Neural progenitor cell (in vitro differentiated cells): ENCODE measurements around the gene LIPC. TPM values are rescaled to one million over a fixed set of nuclear protein-coding genes. Genes with fewer than 3 reads are reported as not detected.

ENCODE experiments used
- DNase-seq: peaks from one replicate; pipeline ENCODE4 v3.0.0-alpha.2; 2016; ENCODE audit warnings: low spot score
- H2AFZ ChIP-seq: fragments of 200-600 bp; sonication (generic); replicated peaks from 2 replicates; pipeline ENCODE4 v1.6.1; 2016; ENCODE audit warnings: antibody characterized with exemption
- H3F3A ChIP-seq: fragments of 200-600 bp; sonication (generic); 2 replicates; pipeline ENCODE4 v1.6.1; 2016; ENCODE audit warnings: antibody characterized with exemption, low read depth
- H3K27ac ChIP-seq: fragments of 200-600 bp; sonication (generic); 2 replicates; pipeline ENCODE4 v1.5.1; 2016; ENCODE audit warnings: mild to moderate bottlenecking
- H3K27me3 ChIP-seq: fragments of 200-600 bp; sonication (generic); 2 replicates; pipeline ENCODE4 v1.6.1; 2016; ENCODE audit warnings: mild to moderate bottlenecking, moderate library complexity
- H3K36me3 ChIP-seq: fragments of 200-600 bp; sonication (generic); 2 replicates; pipeline ENCODE4 v1.5.1; 2016
- H3K4me1 ChIP-seq: fragments of 200-600 bp; sonication (generic); 2 replicates; pipeline ENCODE4 v1.6.1; 2016; ENCODE audit warnings: mixed run types
- H3K4me2 ChIP-seq: fragments of 200-600 bp; sonication (generic); 2 replicates; pipeline ENCODE4 v1.6.1; 2016
- H3K4me3 ChIP-seq: fragments of 200-600 bp; sonication (generic); 2 replicates; pipeline ENCODE4 v1.5.1; 2016
- H3K79me2 ChIP-seq: fragments of 200-600 bp; sonication (generic); 2 replicates; pipeline ENCODE4 v1.6.1; 2016; ENCODE audit warnings: low read depth
- H3K9ac ChIP-seq: fragments of 200-600 bp; sonication (generic); 2 replicates; pipeline ENCODE4 v1.6.1; 2016
- H3K9me3 ChIP-seq: fragments of 200-600 bp; sonication (generic); 2 replicates; pipeline ENCODE4 v1.5.1; 2016; ENCODE audit warnings: low read depth
- H4K20me1 ChIP-seq: fragments of 200-600 bp; sonication (generic); 2 replicates; pipeline ENCODE4 v1.6.1; 2016; ENCODE audit warnings: low read depth
- H3K27ac Mint-ChIP-seq: 3 replicates; pipeline ENCODE4 v1.8.0; 2021; ENCODE audit warnings: mixed read lengths
- H3K27me3 Mint-ChIP-seq: 2 replicates; pipeline ENCODE4 v1.8.0; 2022; ENCODE audit warnings: low read depth, mild to moderate bottlenecking, inconsistent platforms, moderate library complexity, mixed read lengths; ENCODE audit not compliant: insufficient read depth
- H3K36me3 Mint-ChIP-seq: 3 replicates; pipeline ENCODE4 v1.8.0; 2021; ENCODE audit warnings: mixed read lengths
- H3K4me1 Mint-ChIP-seq: 3 replicates; pipeline ENCODE4 v1.8.0; 2021; ENCODE audit warnings: mixed read lengths
- H3K4me3 Mint-ChIP-seq: 3 replicates; pipeline ENCODE4 v1.8.0; 2021; ENCODE audit warnings: mild to moderate bottlenecking, moderate library complexity, mixed read lengths
- H3K9me3 Mint-ChIP-seq: 3 replicates; pipeline ENCODE4 v1.8.0; 2020; ENCODE audit warnings: mixed read lengths
- CTCF ChIP-seq: fragments of 200-600 bp; sonication (generic); IDR thresholded peaks from 2 replicates; pipeline ENCODE4 v1.5.1; 2017; ENCODE audit warnings: antibody characterized with exemption, mild to moderate bottlenecking
- EZH2 ChIP-seq: fragments of 200-600 bp; sonication (generic); IDR thresholded peaks from 2 replicates; pipeline ENCODE4 v1.6.1; 2017; ENCODE audit warnings: antibody characterized with exemption, mild to moderate bottlenecking, moderate library complexity
- EZH2phosphoT487 ChIP-seq: fragments of 200-600 bp; sonication (generic); IDR thresholded peaks from 2 replicates; pipeline ENCODE4 v1.6.1; 2017; ENCODE audit warnings: antibody characterized with exemption
- total RNA-seq: library from RNA; depleted of rRNA; stranded (reverse); fragments of >200 nt; gene quantifications from 2 replicates; pipeline ENCODE4 v1.2.3, GENCODE V29; 2015; ENCODE audit warnings: low replicate concordance

The LIPC gene
- total RNA-seq, 1 donor from 2014 or later = not detected

DNA sequence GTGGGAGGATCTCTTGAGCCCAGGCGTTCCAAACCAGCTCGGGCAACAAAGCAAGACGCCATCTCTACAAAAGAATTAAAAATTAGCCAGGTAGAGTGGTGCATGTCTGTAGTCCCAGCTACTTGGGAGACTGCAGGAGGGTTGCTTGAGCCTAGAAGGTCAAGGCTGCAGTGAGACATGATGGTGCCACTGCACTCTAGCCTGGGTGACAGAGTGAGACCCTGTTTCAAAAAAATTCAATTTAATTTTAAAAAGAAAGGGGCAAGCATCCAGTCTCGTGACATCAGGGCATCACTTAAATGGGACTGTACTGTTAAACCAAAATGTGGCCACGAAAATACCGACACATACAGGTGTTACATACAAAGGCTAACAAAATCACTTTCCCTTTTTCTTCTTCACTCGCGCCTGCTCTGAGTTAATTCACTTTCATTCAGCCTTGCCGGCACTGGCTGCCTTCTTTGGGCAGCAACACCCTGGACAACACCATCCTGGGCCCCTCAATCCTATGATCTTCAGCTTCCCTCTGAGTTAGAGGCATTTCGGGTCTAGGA lies 121.7 kb downstream of the LIPC start:
- H3K9ac ChIP-seq = no peak overlapping the region
- H3K27me3 ChIP-seq = no peaks in the 10 kb centered on the region
- H3K27ac Mint-ChIP-seq = peak overlapping the region; percentile 64
- peaks cover 10% of the 10 kb centered on the region for H3K27me3 Mint-ChIP-seq
- H3K27ac ChIP-seq = no peak overlapping the region
- no peak overlapping the region for H3K4me3 Mint-ChIP-seq
- peaks cover 2% of the 10 kb centered on the region for H3K9me3 Mint-ChIP-seq
- no peak for TF ChIP-seq EZH2phosphoT487
- no peak for TF ChIP-seq EZH2
- no peak for TF ChIP-seq CTCF
- H2AFZ ChIP-seq = no peak overlapping the region
- H3K9me3 ChIP-seq = no peaks in the 10 kb centered on the region
- DNase-seq = no peak
- no peaks in the 10 kb centered on the region for H3K79me2 ChIP-seq
- H3K4me1 Mint-ChIP-seq = peaks cover 32% of the 10 kb centered on the region
- no peaks in the 10 kb centered on the region for H3K36me3 ChIP-seq
- no peaks in the 10 kb centered on the region for H4K20me1 ChIP-seq
- H3K4me3 ChIP-seq = no peak overlapping the region
- H3K4me1 ChIP-seq = peaks cover 10% of the 10 kb centered on the region
- H3K36me3 Mint-ChIP-seq = no peaks in the 10 kb centered on the region
- H3K4me2 ChIP-seq = no peak overlapping the region
- H3F3A ChIP-seq = no peaks in the 10 kb centered on the region

DNA sequence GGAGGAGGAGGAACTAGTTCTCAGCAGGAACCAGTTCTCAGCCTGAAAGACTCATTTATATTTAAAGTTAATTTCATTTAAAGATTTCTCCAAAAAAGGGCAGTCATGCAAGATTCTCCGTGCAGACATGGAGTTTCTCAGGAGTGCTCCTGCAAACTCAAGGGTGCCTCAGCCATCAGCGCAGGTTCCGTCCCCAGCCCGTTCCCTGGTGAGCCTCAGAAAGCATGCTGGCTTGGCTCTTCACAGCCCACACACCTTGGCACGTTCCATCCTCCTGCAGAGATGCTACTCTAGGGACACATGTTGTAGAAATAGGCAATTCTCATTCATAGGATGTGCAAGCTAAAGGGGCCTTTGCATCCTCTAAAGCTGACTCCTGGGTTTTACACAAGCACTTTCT lies 123.0 kb downstream of the LIPC start:
- no peak for TF ChIP-seq EZH2
- no peak for TF ChIP-seq EZH2phosphoT487
- peaks cover 8% of the 10 kb centered on the region for H3K27me3 Mint-ChIP-seq
- H3K9me3 Mint-ChIP-seq = peaks cover 2% of the 10 kb centered on the region

GRCh38 chr15:58555162-58556027 lies 123.6 kb downstream of the LIPC start:
- Histone ChIP-seq H3K4me2 (peak overlapping the region; percentile 44), H3K4me1 (peaks cover 10% of the 10 kb centered on the region), H3K27me3 (no peaks in the 10 kb centered on the region), H3K27ac (no peak overlapping the region), H3K9ac (no peak overlapping the region), H3K4me3 (no peak overlapping the region), H3K9me3 (no peaks in the 10 kb centered on the region), H3K79me2 (no peaks in the 10 kb centered on the region), H3F3A (no peaks in the 10 kb centered on the region), H4K20me1 (no peaks in the 10 kb centered on the region), H3K36me3 (no peaks in the 10 kb centered on the region), H2AFZ (peak overlapping the region; percentile 91)
- Mint-ChIP-seq H3K4me1 (peaks cover 32% of the 10 kb centered on the region), H3K36me3 (no peaks in the 10 kb centered on the region), H3K27me3 (peaks cover 8% of the 10 kb centered on the region), H3K27ac (peak overlapping the region; percentile 11), H3K4me3 (no peak overlapping the region), H3K9me3 (peaks cover 2% of the 10 kb centered on the region)
- DNase-seq = peak; percentile 45
- no peak for TF ChIP-seq EZH2phosphoT487
- peak; percentile 33 for TF ChIP-seq CTCF
- TF ChIP-seq EZH2 = no peak

More for the DNA sequence above, 123.0 kb downstream of the LIPC start:
- no peak overlapping the region for H3K9ac ChIP-seq
- no peak overlapping the region for H3K4me3 ChIP-seq
- H2AFZ ChIP-seq = no peak overlapping the region
- H3F3A ChIP-seq = no peaks in the 10 kb centered on the region
- H3K4me1 ChIP-seq = peaks cover 10% of the 10 kb centered on the region
- H3K79me2 ChIP-seq = no peaks in the 10 kb centered on the region
- no peaks in the 10 kb centered on the region for H3K9me3 ChIP-seq
- no peak for DNase-seq
- H3K27ac ChIP-seq = no peak overlapping the region
- Mint-ChIP-seq H3K27ac (no peak overlapping the region), H3K36me3 (no peaks in the 10 kb centered on the region), H3K4me3 (no peak overlapping the region), H3K4me1 (peaks cover 32% of the 10 kb centered on the region)
- no peak overlapping the region for H3K4me2 ChIP-seq
- no peaks in the 10 kb centered on the region for H3K36me3 ChIP-seq
- H4K20me1 ChIP-seq = no peaks in the 10 kb centered on the region
- H3K27me3 ChIP-seq = no peaks in the 10 kb centered on the region

DNA sequence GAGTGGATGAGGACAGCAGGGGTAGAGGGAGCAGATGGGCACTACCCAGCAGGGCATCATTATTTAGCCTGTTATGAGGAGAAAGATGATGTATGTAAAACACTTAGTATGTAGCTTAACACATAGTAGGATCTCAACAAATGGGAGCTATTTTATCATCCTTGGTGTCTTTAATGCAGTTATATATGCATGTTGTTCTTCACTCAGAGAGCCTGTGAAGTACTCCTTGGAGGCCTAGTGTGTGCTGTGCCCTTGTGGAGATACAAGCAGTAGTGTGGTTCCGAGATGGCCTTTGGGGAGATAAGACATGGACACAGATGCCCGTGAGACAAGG lies 124.2 kb downstream of the LIPC start:
- Histone ChIP-seq H3K4me1 (peaks cover 10% of the 10 kb centered on the region), H3K36me3 (no peaks in the 10 kb centered on the region), H4K20me1 (no peaks in the 10 kb centered on the region), H2AFZ (peak overlapping the region; percentile 91), H3K27me3 (no peaks in the 10 kb centered on the region), H3K9me3 (no peaks in the 10 kb centered on the region), H3K79me2 (no peaks in the 10 kb centered on the region), H3K9ac (no peak overlapping the region), H3K4me3 (no peak overlapping the region), H3F3A (no peaks in the 10 kb centered on the region), H3K4me2 (no peak overlapping the region), H3K27ac (no peak overlapping the region)
- H3K4me3 Mint-ChIP-seq = no peak overlapping the region
- no peak overlapping the region for H3K27ac Mint-ChIP-seq
- no peaks in the 10 kb centered on the region for H3K36me3 Mint-ChIP-seq
- DNase-seq = no peak
- H3K4me1 Mint-ChIP-seq = peaks cover 32% of the 10 kb centered on the region
- peaks cover 1% of the 10 kb centered on the region for H3K9me3 Mint-ChIP-seq
- TF ChIP-seq CTCF (no peak), EZH2phosphoT487 (no peak), EZH2 (no peak)
- peaks cover 8% of the 10 kb centered on the region for H3K27me3 Mint-ChIP-seq
